Stromal cell of bone marrow (primary cell): ENCODE measurements around the gene LYSMD2.

Experiments
- DNase-seq: peaks from one replicate; pipeline ENCODE4 v3.0.0-alpha.2; 2012; ENCODE audit warnings: low read depth

Gene LYSMD2

DNA sequence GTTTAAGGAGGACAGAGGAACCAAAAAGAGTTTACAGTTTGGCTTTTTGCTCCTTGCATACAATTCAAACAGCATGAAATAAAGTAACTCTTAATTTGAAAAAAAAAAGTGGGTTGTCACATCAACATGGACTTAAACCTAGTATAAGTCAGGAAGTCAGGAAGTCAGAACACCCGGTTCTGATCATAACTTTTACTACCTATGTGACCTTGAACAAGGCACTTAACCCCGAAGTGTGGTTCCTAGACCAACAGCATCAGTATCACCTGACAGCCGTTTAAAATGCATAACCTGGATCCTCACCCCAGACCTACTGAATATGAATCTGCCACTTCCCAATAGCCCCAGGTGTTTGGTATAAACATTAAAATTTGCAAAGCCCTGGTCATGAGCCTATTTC is 18.7 kb downstream of the LYSMD2 start:
- no peak for DNase-seq

DNA sequence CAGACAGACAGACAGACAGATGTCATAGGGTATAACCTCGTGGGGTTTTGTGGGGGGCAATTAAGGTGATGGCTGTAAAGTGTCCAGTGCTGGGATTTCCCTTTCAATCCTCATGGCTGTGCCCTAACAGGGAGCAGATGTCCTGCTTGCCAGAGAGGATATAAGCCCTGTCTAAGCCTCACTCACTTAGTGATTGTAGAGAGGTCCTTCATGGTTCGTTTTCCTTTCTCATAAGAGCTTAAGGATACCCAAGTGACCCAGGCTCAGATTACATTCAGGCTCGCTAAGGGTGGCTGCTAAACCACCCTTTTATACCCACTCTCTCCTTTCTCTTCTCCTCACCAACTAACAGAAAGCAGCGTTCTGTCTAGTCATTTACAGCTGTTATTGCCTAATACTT is 19.2 kb downstream of the LYSMD2 start:
- DNase-seq, result no peak

DNA sequence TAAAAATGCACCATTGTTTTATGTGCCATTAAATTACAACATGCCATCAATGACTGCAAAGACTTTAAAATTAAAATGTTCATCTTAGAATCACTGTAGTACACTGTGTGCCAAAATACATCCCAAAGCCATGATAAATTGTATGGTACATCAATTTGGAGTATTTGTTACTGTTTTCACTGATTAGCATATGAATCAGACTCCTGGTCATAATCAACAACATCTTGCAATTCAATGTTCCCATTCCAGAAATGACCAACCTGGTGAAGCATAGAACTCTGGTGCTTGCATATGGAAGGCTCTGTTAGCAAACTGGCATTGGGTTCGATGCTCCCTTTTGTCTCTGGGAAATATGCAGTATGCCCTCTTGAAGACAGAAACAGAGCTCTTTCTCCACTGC is 22.5 kb downstream of the LYSMD2 start:
- DNase-seq, result no peak

DNA sequence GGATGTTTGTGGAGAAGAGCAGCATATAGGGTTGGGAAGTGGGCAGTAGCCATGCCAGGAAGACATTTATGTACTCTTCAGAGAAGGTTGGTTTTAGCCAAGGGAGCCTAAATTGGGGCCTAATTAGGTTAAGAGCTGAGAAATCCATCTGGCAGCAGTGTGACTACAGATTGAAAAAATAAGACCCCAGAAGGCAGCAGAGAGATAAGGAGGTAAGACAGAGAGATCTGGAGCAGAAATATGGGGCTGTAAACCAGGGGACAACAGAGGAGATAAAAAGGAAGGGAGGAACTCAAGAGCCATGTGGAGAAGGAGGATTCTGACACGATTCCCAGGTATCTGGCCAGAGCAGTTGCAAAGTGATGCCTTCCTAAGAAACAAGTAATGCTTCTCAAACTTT is 23.3 kb downstream of the LYSMD2 start:
- no peak for DNase-seq

DNA sequence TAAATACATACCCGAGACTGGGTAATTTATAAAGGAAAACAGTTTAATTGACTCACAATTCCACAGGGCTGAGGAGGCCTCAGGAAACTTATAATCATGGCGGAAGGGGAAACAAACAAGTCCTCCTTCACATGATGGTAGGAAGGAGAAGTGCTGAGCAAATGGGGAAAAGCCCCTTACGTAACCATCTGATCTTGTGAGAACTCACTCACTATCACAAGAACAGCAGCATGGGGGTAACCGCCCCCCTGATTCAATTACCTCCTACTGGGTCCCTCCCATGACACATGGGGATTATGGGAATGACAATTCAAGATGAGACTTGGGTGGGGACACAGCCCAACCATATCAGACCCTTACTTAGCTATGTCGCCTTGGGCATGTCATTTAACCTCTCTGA is 28.4 kb downstream of the LYSMD2 start:
- no peak for DNase-seq

DNA sequence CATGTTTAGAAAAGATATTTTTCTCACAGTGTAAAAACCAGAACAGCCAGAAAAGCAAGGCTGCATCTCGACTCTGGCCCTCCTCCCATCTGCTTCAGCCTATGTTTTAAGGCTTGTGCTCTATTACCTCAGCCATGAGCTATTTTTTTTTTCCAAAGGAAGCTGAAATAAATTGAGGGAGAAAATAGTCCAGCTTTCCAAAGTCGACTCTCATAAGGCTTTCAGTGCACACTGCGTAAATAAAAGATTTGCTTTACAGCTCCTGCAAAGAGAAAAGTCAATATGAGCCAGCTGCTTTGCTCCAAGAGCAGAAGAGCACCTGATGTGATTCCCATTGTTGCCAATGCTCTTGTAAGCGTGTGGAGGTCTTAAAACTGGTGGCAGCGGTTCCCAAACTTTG is 29.4 kb downstream of the LYSMD2 start:
- DNase-seq, result no peak

DNA sequence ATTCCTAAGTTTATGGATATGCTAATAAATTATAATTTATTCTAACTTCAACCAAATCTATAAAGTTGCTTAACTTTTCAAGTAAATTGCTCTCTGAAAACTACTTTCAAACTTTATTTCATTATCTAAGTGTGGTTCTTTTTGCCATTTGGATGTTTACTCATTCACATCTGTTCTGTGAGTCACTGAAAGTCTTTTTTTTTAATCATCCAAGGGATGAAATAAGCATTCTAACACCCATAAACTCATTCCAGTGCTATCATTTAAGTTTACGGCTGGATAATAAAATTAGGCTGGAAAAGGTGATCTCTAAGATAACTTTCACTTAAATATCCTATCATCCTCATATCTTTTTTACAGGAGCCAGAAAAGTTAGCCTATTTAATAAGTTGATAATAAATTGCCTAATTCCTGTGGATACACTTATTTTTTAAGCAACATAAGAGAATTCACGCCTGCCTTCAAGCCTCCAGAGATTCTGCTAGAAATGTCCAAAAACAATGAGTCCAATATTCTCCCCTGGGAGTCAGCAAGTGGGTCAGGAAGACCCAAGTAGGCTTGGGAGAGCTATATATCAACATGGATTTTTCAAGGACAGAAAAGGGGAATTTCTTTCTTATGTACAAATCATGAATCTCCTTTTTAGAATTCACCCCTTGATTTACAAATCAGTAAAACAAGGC is 30.4 kb downstream of the LYSMD2 start:
- DNase-seq, result no peak

DNA sequence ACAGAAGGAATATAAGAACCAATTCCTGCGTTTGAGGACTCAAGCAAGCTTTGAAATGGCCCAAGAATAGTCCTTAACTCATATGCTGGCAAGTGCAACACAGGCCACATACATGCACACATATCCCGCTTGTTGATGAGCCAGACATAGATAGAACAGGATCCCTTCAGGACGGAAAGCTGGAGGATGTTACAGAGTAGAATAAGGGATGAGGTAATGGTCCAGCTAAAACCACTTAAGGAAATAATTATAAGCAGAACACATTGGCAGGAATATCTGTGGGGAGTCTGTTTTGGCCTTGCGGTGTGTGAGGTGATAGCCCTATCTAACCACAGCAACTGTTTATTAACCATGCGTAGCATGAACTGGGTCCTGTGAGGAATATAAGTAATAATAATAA is 31.2 kb downstream of the LYSMD2 start:
- DNase-seq, result no peak

DNA sequence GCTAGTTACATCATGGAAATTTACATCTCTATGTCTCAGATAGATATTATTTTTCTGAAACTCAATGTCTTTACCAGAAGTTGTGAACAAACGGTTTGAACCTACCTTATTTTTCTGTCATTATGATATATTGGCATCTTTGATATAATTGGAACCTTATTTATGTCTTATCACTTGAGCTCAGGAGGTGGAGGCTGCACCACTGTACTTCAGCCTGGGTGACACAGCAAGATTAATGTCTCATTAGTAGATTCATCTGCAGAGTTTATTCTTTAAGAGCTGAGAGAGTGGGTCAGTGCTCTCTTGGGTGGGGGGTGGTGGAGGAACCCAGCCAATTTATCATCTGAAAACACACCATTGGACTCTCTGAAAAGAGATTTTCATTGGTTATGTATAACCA is 34.7 kb downstream of the LYSMD2 start:
- DNase-seq, result no peak

DNA sequence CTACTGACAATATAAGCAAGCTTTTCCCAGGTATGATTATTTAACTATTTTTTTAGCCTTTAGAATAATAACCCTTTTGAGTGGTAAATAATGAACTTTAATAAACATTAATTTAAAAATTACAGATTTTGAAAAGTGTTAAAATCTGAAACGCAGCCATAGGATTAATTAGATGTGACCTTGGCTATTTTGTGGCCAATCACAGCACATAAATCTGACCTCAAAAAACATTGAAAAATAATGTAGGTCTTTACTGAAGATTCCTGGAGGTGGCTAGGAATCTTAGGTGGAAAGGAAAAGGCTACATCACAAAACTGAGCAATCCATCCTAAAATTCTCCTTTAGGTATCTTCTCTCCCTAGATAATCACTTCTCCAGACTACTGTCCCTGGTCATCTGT is 38.1 kb downstream of the LYSMD2 start:
- no peak for DNase-seq

DNA sequence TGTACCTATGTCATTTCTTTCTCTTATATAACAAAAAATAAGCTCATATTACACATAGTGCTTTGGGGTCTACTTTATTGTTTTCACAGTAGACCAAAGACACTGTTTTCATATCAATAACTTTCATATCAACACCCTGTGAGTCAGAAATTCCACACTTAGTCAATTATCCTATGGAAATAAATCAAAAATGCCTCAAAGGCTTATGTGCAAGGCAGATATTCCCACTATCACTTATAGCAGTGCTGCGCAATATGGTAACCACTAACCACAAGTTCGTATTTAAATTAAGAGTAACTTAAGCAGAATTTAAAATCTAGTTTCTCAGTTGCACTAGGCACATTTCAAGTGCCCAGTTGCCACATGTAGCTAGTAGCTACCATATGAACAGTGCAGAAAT is 40.3 kb downstream of the LYSMD2 start:
- no peak for DNase-seq

DNA sequence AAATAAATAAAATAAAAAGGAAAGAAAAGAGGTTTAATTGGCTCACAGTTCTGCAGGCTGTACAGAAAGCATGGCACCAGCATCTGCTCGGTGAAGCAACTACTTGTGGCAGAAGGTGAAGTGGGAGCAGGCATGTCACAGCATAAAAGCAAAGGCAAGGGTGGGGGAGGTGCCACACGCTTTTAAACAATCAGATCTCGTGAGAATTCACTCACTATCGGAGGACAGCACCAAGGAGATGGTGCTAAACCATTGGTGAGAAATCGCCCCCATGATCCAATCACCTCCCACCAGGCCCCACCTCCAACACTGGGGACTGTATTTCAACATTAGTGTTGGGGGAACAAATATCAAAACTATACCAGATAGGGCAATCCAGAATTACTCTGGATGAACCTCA is 40.9 kb downstream of the LYSMD2 start:
- DNase-seq, result no peak

DNA sequence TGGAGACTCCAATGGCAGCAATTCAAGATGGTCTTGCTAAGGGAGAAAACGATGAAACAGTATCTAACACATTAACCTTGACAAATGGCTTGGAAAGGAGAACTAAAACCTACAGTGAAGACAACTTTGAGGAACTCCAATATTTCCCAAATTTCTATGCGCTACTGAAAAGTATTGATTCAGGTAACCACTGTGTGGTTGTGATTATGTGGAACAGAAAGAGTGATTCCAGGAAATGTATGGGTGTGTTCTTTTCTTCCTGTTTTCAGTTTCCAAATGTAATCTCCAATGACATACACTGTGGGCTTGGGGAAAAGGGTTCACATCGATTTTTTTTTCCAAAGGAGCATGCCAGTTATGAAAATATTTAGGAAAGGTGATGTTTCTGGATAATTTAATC is 45.3 kb downstream of the LYSMD2 start:
- no peak for DNase-seq

DNA sequence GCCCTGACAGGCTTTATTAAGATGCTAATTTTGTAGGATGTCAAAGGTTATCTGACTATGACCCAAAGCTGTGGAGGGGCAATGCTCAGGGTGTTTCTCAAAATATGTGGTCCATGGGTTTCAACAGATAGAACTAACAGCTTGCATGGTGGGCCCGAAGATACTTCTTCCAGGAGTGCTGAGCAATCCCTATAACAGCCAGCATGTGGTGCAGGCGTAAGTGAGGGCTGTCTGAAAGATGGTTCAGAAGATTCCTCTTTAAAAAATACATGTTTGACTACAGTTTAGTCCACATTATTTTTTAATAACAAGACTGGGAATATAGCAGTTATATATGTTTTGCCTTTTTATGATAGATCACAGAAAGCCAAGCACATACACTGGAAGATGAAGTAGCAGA is 48.6 kb downstream of the LYSMD2 start:
- DNase-seq, result no peak

DNA sequence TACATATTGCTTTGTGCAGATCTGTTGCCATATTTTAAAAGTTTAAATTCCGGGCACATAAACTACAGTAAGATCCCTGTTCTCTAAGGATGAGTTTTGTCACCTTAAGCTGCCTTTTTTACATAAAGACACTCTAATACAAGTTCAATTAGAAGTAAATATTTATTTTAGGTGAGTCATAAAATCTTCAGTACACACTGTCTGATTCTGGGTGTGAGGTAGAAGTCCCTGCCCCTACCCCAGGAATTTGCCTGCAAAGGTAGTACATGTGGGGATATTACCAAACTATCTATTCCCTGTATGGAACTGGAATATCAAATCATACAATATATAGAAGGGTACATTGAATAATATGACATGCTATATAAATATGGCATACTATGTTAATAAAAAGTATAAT is 49.9 kb downstream of the LYSMD2 start:
- DNase-seq, result no peak

DNA sequence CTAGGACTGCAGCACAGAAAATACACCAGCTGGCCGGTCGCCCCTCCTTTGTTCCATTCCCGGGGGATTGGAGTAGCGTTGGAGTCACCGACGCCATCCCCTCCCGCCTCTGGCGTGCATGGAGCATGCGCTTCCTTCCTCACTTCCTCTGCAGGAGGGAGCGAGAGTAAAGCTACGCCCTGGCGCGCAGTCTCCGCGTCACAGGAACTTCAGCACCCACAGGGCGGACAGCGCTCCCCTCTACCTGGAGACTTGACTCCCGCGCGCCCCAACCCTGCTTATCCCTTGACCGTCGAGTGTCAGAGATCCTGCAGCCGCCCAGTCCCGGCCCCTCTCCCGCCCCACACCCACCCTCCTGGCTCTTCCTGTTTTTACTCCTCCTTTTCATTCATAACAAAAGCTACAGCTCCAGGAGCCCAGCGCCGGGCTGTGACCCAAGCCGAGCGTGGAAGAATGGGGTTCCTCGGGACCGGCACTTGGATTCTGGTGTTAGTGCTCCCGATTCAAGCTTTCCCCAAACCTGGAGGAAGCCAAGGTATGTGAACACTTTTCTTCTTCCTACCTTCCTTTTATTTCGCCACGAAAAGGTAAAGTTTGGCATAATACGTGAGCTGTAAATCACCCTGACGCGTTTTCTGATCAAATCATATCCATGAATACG is 56.0 kb downstream of the LYSMD2 start, which contains the start of gene SCG3:
Gene SCG3, plus strand, starts transcription at position 201 of the 661 bp plus-strand sequence. Its CDS starts 253 bp downstream, at position 454.
- DNase-seq, result peak; percentile 12

DNA sequence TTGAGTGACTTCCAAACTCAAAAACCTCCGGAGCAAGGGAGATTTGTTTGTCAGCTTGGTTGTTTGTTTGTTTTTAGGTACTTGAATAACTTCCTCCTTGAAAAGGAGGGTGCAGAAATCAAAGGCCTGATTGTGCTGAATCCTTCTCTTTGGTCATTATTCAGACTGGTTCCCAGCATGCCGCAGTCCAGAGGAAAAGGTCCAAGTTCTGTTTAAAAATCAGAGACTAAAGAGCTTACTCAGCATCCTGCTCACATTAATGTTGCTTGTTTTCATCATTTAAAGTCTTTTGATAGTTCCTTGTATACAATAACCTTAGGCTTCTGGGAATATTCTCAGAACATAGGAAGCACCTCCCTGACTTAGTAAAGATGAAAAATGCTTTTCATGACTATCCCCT is 57.1 kb downstream of the LYSMD2 start:
- no peak for DNase-seq

DNA sequence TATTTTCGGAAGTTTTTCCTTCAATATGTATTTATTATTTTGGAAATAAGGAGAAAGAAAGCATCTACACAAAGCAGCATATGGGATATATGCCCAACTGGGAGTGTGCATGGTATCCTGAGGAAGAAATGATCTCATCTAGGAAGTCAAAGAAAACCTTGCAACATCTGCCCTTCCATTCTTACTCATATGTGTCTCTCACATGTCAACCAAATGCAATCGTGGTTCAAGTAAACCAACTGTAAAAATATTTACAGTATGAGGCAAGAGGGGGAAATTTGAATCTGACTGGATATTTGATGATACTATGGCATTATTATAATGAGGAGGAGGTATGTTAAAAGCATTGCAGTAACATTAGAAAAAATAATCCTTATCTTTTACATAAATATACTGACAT is 59.4 kb downstream of the LYSMD2 start:
- DNase-seq, result no peak

DNA sequence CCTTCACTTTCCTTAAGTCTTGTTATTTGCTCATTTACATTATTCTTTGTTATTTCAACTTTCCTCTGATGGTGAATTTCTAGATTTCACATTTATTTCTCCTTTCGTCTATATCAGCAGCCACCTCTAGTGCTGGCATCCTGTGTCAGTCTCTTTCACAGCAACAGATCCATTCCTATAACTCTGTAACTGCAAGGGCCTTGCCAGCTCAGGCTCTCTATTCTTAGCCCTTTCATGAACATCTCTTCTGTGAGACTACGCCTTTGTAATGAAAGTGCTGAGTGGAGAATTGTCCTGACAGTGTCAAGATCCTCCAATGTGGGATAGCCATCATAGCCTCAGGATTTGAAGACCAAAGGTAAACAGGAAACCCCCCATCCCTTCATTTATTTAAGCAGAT is 60.0 kb downstream of the LYSMD2 start:
- DNase-seq, result no peak

DNA sequence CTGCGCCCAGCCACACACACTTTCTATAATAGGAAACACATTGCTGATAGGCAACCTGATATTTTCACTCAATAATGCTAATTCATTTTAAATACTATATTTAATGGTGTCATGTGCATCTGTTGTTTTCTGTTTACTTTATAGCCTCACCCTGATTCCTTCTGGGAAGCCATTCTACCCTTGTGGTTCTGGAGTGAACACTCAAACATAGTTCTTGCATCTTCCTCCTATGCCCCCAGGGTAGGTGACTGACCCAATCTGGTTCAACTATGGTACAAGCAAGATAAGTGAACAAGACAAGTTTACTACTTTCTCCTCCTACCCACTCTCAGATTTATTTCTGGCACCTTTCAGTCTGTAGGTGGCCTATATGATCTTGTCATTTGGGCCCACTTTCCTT is 60.4 kb downstream of the LYSMD2 start:
- no peak for DNase-seq

DNA sequence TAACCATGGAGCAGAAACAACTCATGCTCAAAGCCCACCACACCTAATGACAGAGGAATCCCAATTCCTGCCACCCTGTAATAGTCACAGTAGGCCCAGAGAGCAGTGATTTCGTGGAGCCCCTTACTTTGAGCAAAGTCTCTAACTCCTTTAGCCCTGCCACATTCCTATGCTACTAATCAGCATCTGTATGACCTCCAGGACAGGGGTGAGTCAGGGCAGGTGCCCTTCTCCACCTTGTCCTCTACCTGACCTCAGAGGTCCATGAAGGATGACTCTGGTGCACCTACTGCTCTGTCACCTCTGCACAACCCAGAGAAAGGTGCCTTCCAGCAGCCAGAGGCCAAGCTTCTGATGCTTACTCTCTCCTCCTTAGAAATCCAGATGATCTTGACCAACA is 62.2 kb downstream of the LYSMD2 start:
- no peak for DNase-seq
